Measurements from ENCODE around the gene MAP3K3. TPM values are rescaled to one million over a fixed set of nuclear protein-coding genes. Genes with fewer than 3 reads are reported as not detected.

Gene MAP3K3
- total RNA-seq, 1 donor from 2014 or later: 29.6 TPM

DNA sequence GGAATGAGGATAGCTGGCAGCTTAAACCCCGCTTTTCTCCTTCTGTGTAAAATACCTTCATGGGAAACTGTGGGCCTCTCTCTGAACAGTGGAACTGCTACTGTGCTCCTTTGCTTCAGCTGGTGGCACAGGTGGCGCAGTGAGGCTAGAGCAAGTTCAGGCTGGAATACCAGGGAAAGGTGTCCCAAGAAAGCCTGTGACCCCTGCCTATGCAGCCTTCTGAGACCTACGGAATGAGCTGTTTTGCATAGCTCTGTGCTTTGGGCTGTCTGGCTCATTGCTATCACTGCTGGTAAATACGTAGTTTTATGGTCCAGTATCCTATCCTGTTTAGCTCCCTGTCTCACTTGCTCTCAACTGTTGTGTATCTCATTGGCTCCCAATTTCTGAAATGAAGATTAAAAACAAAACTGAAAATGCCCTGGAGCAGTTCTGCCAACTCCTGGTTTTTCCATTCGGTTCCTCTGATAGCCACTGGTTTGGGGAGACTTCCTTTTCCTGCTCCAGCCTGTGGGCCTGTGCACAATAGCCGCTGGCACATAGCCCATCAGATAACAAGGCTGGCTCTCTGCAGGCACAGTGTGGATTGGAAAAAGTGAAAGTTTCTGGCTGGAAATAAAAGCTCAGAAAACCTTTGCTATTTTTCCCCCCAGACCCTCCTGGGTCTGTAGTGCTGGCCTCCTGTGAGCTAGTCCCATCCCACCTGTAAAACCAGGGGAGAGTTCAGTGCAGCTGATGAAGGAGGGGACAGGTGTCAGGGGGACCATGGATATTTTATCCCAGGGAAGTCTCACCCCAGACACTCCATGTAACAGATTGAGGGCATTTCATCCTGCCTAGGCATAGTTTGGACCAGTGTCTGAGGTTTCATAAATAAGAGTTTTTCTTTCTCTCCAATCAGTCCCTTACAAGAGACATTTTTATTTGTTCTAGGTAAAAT is 53.7 kb downstream of the MAP3K3 start:
- Mint-ChIP-seq H3K27ac (no peak overlapping the region), H3K4me3 (no peak overlapping the region), H3K9me3 (no peaks in the 10 kb centered on the region), H3K4me1 (ENCODE audit: low read depth) (no peaks in the 10 kb centered on the region), H3K27me3 (ENCODE audit: insufficient read depth) (no peaks in the 10 kb centered on the region), H3K36me3 (ENCODE audit: low read depth) (peaks cover 13% of the 10 kb centered on the region)
- intact Hi-C loops (cut with micrococcal nuclease): no loop called here
- DNase-seq (ENCODE audit: low spot score): no peak

DNA sequence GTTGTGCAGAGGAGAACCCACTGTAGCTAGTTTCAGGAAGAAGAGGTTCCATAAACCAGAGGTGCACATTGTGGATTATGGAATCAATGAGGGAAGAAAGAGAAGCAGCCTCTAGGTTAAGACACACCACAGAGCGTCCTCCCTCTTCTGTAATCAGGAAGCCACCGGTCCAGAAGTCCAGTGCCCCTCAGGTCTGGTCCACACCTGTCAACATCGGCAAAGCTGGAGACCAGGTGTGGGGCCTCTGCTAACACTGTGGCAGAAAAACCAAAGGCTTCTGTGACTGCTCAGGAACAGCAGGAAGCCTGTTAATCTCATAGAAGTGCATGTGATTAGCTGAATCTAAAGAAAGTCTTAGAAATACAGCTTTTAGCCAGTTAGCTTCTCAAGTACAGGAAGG is 54.4 kb downstream of the MAP3K3 start:
- no peak overlapping the region for H3K27ac Mint-ChIP-seq
- DNase-seq (ENCODE audit: low spot score): no peak
- H3K4me1 Mint-ChIP-seq (ENCODE audit: low read depth): no peaks in the 10 kb centered on the region
- intact Hi-C loops (cut with micrococcal nuclease): no loop called here
- H3K27me3 Mint-ChIP-seq (ENCODE audit: insufficient read depth): no peaks in the 10 kb centered on the region
- no peaks in the 10 kb centered on the region for H3K9me3 Mint-ChIP-seq
- no peak overlapping the region for H3K4me3 Mint-ChIP-seq
- peaks cover 12% of the 10 kb centered on the region for H3K36me3 Mint-ChIP-seq (ENCODE audit: low read depth)

DNA sequence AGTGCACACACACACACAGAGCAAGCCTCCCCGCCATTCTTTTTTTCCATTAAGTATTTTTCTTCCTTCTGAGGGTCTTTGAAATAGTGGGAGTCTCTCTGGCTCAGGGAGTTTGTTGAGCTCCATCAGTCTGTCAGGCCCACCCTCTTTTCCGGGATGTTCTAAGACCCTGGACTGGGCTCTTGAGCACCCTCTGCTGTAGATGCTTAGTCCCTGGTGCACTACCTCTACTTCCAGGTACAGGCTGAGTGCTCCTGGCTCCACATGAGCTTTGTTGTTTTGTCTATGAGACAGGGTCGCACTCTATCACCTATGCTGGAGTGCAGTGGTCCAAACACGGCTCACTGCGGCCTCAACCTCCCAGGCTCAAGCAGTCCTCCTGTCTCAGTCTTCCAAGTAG is 57.0 kb downstream of the MAP3K3 start:
- H3K36me3 Mint-ChIP-seq (ENCODE audit: low read depth): peaks cover 15% of the 10 kb centered on the region
- intact Hi-C loops (cut with micrococcal nuclease): no loop called here
- DNase-seq (ENCODE audit: low spot score): no peak
- no peaks in the 10 kb centered on the region for H3K4me1 Mint-ChIP-seq (ENCODE audit: low read depth)
- no peak overlapping the region for H3K4me3 Mint-ChIP-seq
- no peaks in the 10 kb centered on the region for H3K27me3 Mint-ChIP-seq (ENCODE audit: insufficient read depth)
- H3K27ac Mint-ChIP-seq: no peak overlapping the region
- H3K9me3 Mint-ChIP-seq: no peaks in the 10 kb centered on the region

DNA sequence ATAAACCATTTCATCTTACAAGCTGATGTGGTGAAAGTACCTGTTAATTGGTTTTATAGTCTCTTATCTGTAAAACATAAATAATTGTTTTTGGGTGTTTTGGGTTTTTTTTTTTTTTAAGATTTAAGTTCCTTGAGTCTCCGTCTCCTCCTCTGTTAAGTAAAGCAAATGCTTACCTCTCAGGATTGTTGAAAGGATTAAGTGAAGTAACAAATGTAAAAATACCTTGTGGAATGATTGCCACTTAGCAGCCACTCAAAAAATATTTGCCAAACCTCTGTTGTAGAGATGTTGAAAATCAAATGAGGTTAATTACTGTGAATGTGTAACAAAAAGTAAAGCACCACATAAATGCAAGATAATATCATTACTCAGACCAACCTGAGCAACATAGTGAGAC is 58.5 kb downstream of the MAP3K3 start:
- Mint-ChIP-seq H3K27ac (no peak overlapping the region), H3K4me1 (ENCODE audit: low read depth) (no peaks in the 10 kb centered on the region), H3K4me3 (no peak overlapping the region), H3K36me3 (ENCODE audit: low read depth) (peaks cover 19% of the 10 kb centered on the region), H3K9me3 (no peaks in the 10 kb centered on the region), H3K27me3 (ENCODE audit: insufficient read depth) (no peaks in the 10 kb centered on the region)
- no peak for DNase-seq (ENCODE audit: low spot score)
- intact Hi-C loops (cut with micrococcal nuclease): no loop called here

GRCh38 chr17:63681530-63681929 is 59.3 kb downstream of the MAP3K3 start:
- peaks cover 27% of the 10 kb centered on the region for H3K36me3 Mint-ChIP-seq (ENCODE audit: low read depth)
- no peaks in the 10 kb centered on the region for H3K9me3 Mint-ChIP-seq
- no peak overlapping the region for H3K27ac Mint-ChIP-seq
- H3K27me3 Mint-ChIP-seq (ENCODE audit: insufficient read depth): no peaks in the 10 kb centered on the region
- H3K4me3 Mint-ChIP-seq: no peak overlapping the region
- intact Hi-C loops (cut with micrococcal nuclease): no loop called here
- DNase-seq (ENCODE audit: low spot score): no peak
- no peaks in the 10 kb centered on the region for H3K4me1 Mint-ChIP-seq (ENCODE audit: low read depth)

- Mint-ChIP-seq H3K9me3 (no peaks in the 10 kb centered on the region), H3K4me1 (ENCODE audit: low read depth) (no peaks in the 10 kb centered on the region), H3K27me3 (ENCODE audit: insufficient read depth) (no peaks in the 10 kb centered on the region), H3K36me3 (ENCODE audit: low read depth) (peaks cover 27% of the 10 kb centered on the region), H3K27ac (no peak overlapping the region), H3K4me3 (no peak overlapping the region)
- no peak for DNase-seq (ENCODE audit: low spot score)
- intact Hi-C loops (cut with micrococcal nuclease): no loop called here
Measured at GRCh38 chr17:63682441-63682840, 60.2 kb downstream of the MAP3K3 start.

DNA sequence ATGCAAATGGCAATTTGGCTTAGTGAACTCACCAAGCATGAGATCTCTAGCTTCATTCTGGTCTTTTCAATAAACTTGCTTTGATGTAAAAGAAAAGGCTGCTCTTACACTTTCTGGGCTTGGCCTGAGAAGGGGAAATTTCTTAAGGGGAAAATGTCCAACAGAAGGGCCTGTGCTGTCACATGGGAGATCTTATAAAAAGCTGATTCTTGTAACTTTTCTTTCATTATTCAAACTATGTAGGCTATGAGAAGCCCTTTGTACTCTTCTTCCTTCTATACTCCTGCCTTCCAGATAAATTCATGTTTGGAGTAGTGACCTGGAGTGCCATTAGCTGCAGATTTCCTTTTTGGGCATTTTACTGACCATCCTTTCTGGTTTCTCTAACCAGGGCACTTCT is 60.8 kb downstream of the MAP3K3 start:
- DNase-seq (ENCODE audit: low spot score): no peak
- no peaks in the 10 kb centered on the region for H3K9me3 Mint-ChIP-seq
- no peak overlapping the region for H3K27ac Mint-ChIP-seq
- H3K4me1 Mint-ChIP-seq (ENCODE audit: low read depth): no peaks in the 10 kb centered on the region
- H3K4me3 Mint-ChIP-seq: no peak overlapping the region
- H3K36me3 Mint-ChIP-seq (ENCODE audit: low read depth): peaks cover 29% of the 10 kb centered on the region
- H3K27me3 Mint-ChIP-seq (ENCODE audit: insufficient read depth): no peaks in the 10 kb centered on the region
- intact Hi-C loops (cut with micrococcal nuclease): no loop called here

DNA sequence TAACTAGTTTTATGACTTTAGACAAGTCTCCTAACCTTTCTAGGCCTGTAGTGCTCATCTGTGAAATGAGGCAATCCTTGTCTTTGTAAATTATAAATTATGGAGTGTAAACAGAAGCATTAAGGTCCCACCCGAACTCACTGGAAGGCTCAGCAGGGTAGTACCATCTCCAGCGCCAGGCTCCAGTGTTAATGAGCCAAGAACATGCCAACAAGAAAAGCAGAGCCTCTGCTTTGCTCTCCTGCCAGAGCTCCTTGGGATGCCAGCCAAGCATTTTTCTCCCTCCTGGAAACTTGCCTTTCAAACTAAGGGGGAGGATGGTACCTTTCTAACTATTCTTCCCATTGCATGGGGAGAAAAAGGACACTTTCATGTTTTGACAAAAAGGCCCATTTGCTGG is 62.8 kb downstream of the MAP3K3 start:
- no peak for DNase-seq (ENCODE audit: low spot score)
- no peaks in the 10 kb centered on the region for H3K4me1 Mint-ChIP-seq (ENCODE audit: low read depth)
- no peaks in the 10 kb centered on the region for H3K9me3 Mint-ChIP-seq
- peaks cover 27% of the 10 kb centered on the region for H3K36me3 Mint-ChIP-seq (ENCODE audit: low read depth)
- no peak overlapping the region for H3K4me3 Mint-ChIP-seq
- H3K27me3 Mint-ChIP-seq (ENCODE audit: insufficient read depth): no peaks in the 10 kb centered on the region
- intact Hi-C loops (cut with micrococcal nuclease): no loop called here
- no peak overlapping the region for H3K27ac Mint-ChIP-seq

DNA sequence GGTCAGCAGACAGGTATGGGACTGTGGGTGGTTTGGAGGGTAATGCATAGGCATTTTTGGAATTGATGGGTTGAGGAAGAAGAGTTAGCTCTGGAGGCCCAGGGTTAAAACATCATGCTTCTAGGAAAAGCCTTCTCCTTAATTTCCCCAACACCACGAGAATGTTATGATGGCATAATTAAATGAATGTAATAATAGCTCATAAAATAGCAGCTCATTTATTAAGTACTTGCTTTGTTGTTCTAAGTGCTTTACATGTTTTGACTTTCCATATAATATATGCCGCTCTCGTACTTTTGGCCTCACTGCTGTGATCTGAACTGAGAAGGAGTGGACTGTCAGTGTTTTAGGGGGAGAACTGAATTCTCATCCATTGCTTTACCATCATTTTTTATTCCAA is 63.4 kb downstream of the MAP3K3 start:
- Mint-ChIP-seq H3K27ac (no peak overlapping the region), H3K9me3 (no peaks in the 10 kb centered on the region), H3K4me1 (ENCODE audit: low read depth) (no peaks in the 10 kb centered on the region), H3K4me3 (no peak overlapping the region), H3K27me3 (ENCODE audit: insufficient read depth) (no peaks in the 10 kb centered on the region), H3K36me3 (ENCODE audit: low read depth) (peaks cover 28% of the 10 kb centered on the region)
- no peak for DNase-seq (ENCODE audit: low spot score)
- intact Hi-C loops (cut with micrococcal nuclease): no loop called here

DNA sequence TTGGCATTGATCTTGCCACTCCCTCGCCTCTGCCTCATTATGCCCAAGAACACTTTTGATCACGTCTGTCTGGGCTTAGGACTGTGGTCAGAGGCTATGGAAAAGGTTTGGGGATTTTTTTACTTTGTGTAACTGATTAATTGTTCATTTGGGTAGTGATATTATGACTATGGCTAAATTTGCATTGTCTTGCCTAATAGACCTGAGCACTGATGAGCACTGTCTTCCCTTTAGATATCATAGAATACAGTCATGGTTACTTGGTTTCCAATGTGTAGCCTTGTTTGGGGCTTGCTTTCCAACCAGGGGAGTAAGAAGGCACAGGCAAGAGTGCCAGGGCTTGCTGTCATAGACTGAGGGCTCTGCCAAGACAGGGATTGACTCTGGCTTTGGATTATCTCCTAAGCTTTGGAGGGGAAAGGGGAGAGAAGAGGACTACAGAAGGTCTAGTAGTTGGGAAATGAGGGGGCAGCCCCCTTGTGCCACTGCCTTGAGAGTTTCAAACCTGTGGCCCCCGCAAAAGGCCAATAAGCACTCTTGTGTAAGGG is 64.0 kb downstream of the MAP3K3 start:
- Mint-ChIP-seq H3K27ac (peak overlapping the region; percentile 74), H3K27me3 (ENCODE audit: insufficient read depth) (no peaks in the 10 kb centered on the region), H3K4me1 (ENCODE audit: low read depth) (no peaks in the 10 kb centered on the region), H3K36me3 (ENCODE audit: low read depth) (peaks cover 32% of the 10 kb centered on the region), H3K9me3 (no peaks in the 10 kb centered on the region), H3K4me3 (no peak overlapping the region)
- no peak for DNase-seq (ENCODE audit: low spot score)
- intact Hi-C loops (cut with micrococcal nuclease): no loop called here

DNA sequence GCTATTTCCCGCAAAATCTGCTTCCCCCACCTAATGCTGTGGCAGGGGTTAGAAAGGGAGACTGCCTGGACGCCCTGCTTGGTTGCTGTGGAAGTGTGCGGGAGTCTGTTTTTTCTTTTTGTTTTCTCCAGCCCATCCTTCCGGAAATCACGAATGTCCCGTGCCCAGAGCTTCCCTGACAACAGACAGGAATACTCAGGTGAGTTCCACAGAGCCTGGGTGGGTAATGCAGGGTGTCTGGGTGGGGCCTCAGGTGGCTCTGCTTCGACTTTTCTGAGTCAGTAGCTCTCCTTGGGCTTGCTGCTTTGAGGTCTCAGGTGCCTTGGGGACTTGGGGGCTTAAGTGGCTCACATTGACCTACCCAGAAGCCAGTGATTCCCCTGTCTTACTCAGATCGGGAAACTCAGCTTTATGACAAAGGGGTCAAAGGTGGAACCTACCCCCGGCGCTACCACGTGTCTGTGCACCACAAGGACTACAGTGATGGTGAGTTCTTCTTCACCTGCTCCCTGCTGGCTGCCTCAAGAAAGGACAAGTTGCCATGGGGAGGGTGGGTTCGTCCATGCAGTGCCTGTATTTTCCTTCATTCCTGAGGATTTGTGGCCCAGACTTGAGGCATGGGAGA is 66.3 kb downstream of the MAP3K3 start:
- no peak overlapping the region for H3K27ac Mint-ChIP-seq
- H3K4me3 Mint-ChIP-seq: no peak overlapping the region
- H3K4me1 Mint-ChIP-seq (ENCODE audit: low read depth): peaks cover 6% of the 10 kb centered on the region

GRCh38 chr17:63689479-63689878 is 67.3 kb downstream of the MAP3K3 start:
- Mint-ChIP-seq H3K36me3 (ENCODE audit: low read depth) (peaks cover 28% of the 10 kb centered on the region), H3K9me3 (no peaks in the 10 kb centered on the region), H3K4me3 (no peak overlapping the region), H3K4me1 (ENCODE audit: low read depth) (peaks cover 6% of the 10 kb centered on the region), H3K27me3 (ENCODE audit: insufficient read depth) (no peaks in the 10 kb centered on the region), H3K27ac (no peak overlapping the region)
- no peak for DNase-seq (ENCODE audit: low spot score)
- intact Hi-C loops (cut with micrococcal nuclease): no loop called here

More for the DNA sequence above, 66.3 kb downstream of the MAP3K3 start:
- Mint-ChIP-seq H3K27me3 (ENCODE audit: insufficient read depth) (no peaks in the 10 kb centered on the region), H3K36me3 (ENCODE audit: low read depth) (peaks cover 31% of the 10 kb centered on the region), H3K9me3 (no peaks in the 10 kb centered on the region)
- intact Hi-C loops (cut with micrococcal nuclease): no loop called here
- DNase-seq (ENCODE audit: low spot score): no peak

GRCh38 chr17:63692195-63692816 is 70.1 kb downstream of the MAP3K3 start:
- Mint-ChIP-seq H3K4me3 (no peak overlapping the region), H3K4me1 (ENCODE audit: low read depth) (peaks cover 29% of the 10 kb centered on the region), H3K36me3 (ENCODE audit: low read depth) (peaks cover 34% of the 10 kb centered on the region), H3K27me3 (ENCODE audit: insufficient read depth) (no peaks in the 10 kb centered on the region), H3K9me3 (no peaks in the 10 kb centered on the region), H3K27ac (peak overlapping the region; percentile 55)
- intact Hi-C loops (cut with micrococcal nuclease): no loop called here
- no peak for DNase-seq (ENCODE audit: low spot score)

All from activated T-helper 1 cell treated with anti-CD3 and anti-CD28 coated beads, Interleukin-12 subunit alpha, Interleukin-12 subunit beta, Interleukin-2, Interleukin-4 antibody, amounts not matched to agents 30 ng/mL and 10 ng/mL and 1 ng/mL, durations not matched to agents 14 hours and 24 hours and 36 hours (primary cell).